ENCODE results near the gene SP4. TPM values are rescaled to one million over a fixed set of nuclear protein-coding genes. Genes with fewer than 3 reads are reported as not detected.

Gene SP4
- total and polyA plus RNA-seq, 2 donors (not counting 1 experiment from before 2014, with no cell fraction given): 7.1 to 42.4 TPM

- H4K20me1 ChIP-seq (ENCODE audit: control insufficient read depth, insufficient read depth, low read length, poor library complexity, severe bottlenecking): peaks cover 22% of the 10 kb centered on the region
- H3K36me3 ChIP-seq (replicated peaks in 1 of 2; ENCODE audit: control extremely low read depth in 1 of 2, control insufficient read depth in 1 of 2, extremely low read depth in 1 of 2, insufficient read depth in 2 of 2, low read length in 1 of 2): peaks cover 9 to 33% of the 10 kb centered on the region in 2 experiments
- no peak for TF ChIP-seq EZH2 (IDR thresholded peaks at IDR 0.05; ENCODE audit: borderline replicate concordance, insufficient read depth, low read depth, low read length, poor library complexity, severe bottlenecking)
- TF ChIP-seq, protein P1, sequence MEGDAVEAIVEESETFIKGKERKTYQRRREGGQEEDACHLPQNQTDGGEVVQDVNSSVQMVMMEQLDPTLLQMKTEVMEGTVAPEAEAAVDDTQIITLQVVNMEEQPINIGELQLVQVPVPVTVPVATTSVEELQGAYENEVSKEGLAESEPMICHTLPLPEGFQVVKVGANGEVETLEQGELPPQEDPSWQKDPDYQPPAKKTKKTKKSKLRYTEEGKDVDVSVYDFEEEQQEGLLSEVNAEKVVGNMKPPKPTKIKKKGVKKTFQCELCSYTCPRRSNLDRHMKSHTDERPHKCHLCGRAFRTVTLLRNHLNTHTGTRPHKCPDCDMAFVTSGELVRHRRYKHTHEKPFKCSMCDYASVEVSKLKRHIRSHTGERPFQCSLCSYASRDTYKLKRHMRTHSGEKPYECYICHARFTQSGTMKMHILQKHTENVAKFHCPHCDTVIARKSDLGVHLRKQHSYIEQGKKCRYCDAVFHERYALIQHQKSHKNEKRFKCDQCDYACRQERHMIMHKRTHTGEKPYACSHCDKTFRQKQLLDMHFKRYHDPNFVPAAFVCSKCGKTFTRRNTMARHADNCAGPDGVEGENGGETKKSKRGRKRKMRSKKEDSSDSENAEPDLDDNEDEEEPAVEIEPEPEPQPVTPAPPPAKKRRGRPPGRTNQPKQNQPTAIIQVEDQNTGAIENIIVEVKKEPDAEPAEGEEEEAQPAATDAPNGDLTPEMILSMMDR (IDR thresholded peaks at IDR 0.05): no peak
- H3K4me3 Mint-ChIP-seq: no peak overlapping the region
- H3K4me1 Mint-ChIP-seq: peaks cover 2% of the 10 kb centered on the region
- no peak overlapping the region for H3K4me3 ChIP-seq (ENCODE audit: control extremely low read depth in 1 of 5, extremely low read depth in 1 of 5, insufficient read depth in 1 of 5, low read depth in 2 of 5, low read length in 4 of 5)
- DNase-seq (no peak), ATAC-seq (ENCODE audit: low read depth) (no peak)
- no peak overlapping the region for H3K9ac ChIP-seq (ENCODE audit: low read length)
- H3K4me2 ChIP-seq (replicated peaks; ENCODE audit: low read depth, low read length, poor library complexity, severe bottlenecking): no peak overlapping the region
- ChIA-PET POLR2A (no interaction called here), CTCF (interaction anchor here (1.4 kb wide), 1 partner anchor 13 kb away, joined by 3 read pairs; no protein-coding TSS in a partner anchor)
- 100% methylated on average over 1 of the region's 2 CpGs for WGBS (ENCODE audit: insufficient coverage)
- intact Hi-C loops (cut with micrococcal nuclease): no loop called here
- H3K9me3 Mint-ChIP-seq (ENCODE audit: insufficient read depth): peaks cover 8% of the 10 kb centered on the region
- no peaks in the 10 kb centered on the region for H3K79me2 ChIP-seq (ENCODE audit: control insufficient read depth, insufficient read depth, low read length)
- H3K9me3 ChIP-seq (ENCODE audit: control extremely low read depth in 1 of 3, control insufficient read depth in 2 of 3, insufficient read depth in 1 of 3, low read length in 2 of 3): peaks cover 2 to 12% (median 4%) of the 10 kb centered on the region in 3 donors
- H3K27me3 Mint-ChIP-seq: no peaks in the 10 kb centered on the region
- no peak overlapping the region for H3K27ac ChIP-seq (ENCODE audit: low read length in 2 of 2)
- no peak overlapping the region for H2AFZ ChIP-seq (ENCODE audit: insufficient read depth, low read depth, low read length, poor library complexity, severe bottlenecking)
- H3K4me1 ChIP-seq (ENCODE audit: control insufficient read depth in 2 of 2, insufficient read depth in 2 of 2, low read length in 2 of 2): no peaks in the 10 kb centered on the region
- no peaks in the 10 kb centered on the region for H3K27me3 ChIP-seq (replicated peaks in 1 of 4; ENCODE audit: control extremely low read depth in 1 of 4, control insufficient read depth in 3 of 4, insufficient read depth in 4 of 4, low read length in 3 of 4)
- no peak overlapping the region for H3K27ac Mint-ChIP-seq
Observed at GRCh38 chr7:21504021-21504420, 76.1 kb downstream of the SP4 start.

DNA sequence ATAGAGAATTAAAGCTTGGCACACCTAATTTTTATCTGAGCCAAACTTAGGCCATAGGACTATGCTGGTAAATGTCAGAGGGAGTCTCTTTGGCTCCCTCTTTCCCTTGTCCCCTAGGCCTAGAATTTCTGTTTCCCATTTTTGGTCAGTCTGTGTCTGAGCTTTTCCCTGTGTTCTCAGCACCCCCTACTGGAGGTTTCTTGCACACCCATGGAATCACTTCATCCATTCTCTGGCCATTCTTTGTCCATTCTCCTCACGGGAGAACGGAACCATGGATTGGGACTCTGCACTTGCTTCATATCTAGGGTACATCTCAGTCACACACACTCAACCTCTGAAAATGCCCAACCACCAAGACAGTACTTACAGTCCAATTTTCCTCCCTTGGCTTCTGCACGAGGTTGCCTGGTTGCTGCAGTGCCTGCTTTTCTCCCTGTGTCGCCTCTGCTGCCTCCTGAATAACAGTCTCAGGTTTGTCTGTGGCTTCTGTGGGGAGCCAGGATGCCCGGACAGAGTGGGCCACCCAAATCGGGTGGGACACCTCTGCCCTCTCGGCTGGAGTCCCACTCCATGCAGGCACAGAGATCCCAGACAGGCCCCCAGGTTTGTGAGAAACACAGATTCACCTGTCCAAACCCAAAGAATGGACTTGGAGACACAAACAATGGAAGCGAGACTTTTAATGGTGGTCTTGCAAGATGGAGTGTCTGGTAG is 79.9 kb downstream of the SP4 start:
- peaks cover 2% of the 10 kb centered on the region for H3K4me1 Mint-ChIP-seq

More for the DNA sequence above, 79.9 kb downstream of the SP4 start:
- Histone ChIP-seq H3K4me2 (replicated peaks; ENCODE audit: low read depth, low read length, poor library complexity, severe bottlenecking) (no peak overlapping the region), H3K36me3 (replicated peaks in 1 of 2; ENCODE audit: control extremely low read depth in 1 of 2, control insufficient read depth in 1 of 2, extremely low read depth in 1 of 2, insufficient read depth in 2 of 2, low read length in 1 of 2) (peaks cover 11 to 31% of the 10 kb centered on the region in 2 experiments), H3K27ac (ENCODE audit: low read length in 2 of 2) (no peak overlapping the region), H2AFZ (ENCODE audit: insufficient read depth, low read depth, low read length, poor library complexity, severe bottlenecking) (no peak overlapping the region), H3K4me1 (ENCODE audit: control insufficient read depth in 2 of 2, insufficient read depth in 2 of 2, low read length in 2 of 2) (no peaks in the 10 kb centered on the region), H3K9ac (ENCODE audit: low read length) (no peak overlapping the region), H3K79me2 (ENCODE audit: control insufficient read depth, insufficient read depth, low read length) (no peaks in the 10 kb centered on the region), H4K20me1 (ENCODE audit: control insufficient read depth, insufficient read depth, low read length, poor library complexity, severe bottlenecking) (peaks cover 17% of the 10 kb centered on the region), H3K4me3 (ENCODE audit: control extremely low read depth in 1 of 5, extremely low read depth in 1 of 5, insufficient read depth in 1 of 5, low read depth in 2 of 5, low read length in 4 of 5) (no peak overlapping the region), H3K27me3 (replicated peaks in 1 of 4; ENCODE audit: control extremely low read depth in 1 of 4, control insufficient read depth in 3 of 4, insufficient read depth in 4 of 4, low read length in 3 of 4) (no peaks in the 10 kb centered on the region), H3K9me3 (ENCODE audit: control extremely low read depth in 1 of 3, control insufficient read depth in 2 of 3, insufficient read depth in 1 of 3, low read length in 2 of 3) (peaks cover 2 to 12% (median 4%) of the 10 kb centered on the region in 3 donors)
- DNase-seq (peak; percentile 43), ATAC-seq (ENCODE audit: low read depth) (no peak)
- 91% methylated on average over 7 of the region's 8 CpGs for WGBS (ENCODE audit: insufficient coverage)
- Mint-ChIP-seq H3K4me3 (no peak overlapping the region), H3K9me3 (ENCODE audit: insufficient read depth) (peaks cover 5% of the 10 kb centered on the region), H3K27me3 (no peaks in the 10 kb centered on the region), H3K27ac (peak overlapping the region; percentile 29)
- ChIA-PET POLR2A (no interaction called here), CTCF (interaction anchor here (0.6 to 2.6 kb wide), 7 partner anchors 242 to 493 kb away, joined by 3 to 28 read pairs (median 4); no protein-coding TSS in a partner anchor)
- intact Hi-C loops (cut with micrococcal nuclease): loop anchor here (1.0 kb wide), 2 partner anchors 246 to 251 kb away; no protein-coding TSS in a partner anchor
- TF ChIP-seq, protein P1 (IDR thresholded peaks at IDR 0.05): peak; percentile 66
- TF ChIP-seq EZH2 (IDR thresholded peaks at IDR 0.05; ENCODE audit: borderline replicate concordance, insufficient read depth, low read depth, low read length, poor library complexity, severe bottlenecking): no peak

Measured in B cell (primary cell).